GM13977 (cell line): ENCODE results near the gene INPP4B.

Experiments used
- DNase-seq: peaks from one replicate; pipeline ENCODE4 v3.0.0; 2012; ENCODE audit warnings: low spot score
- in situ Hi-C: fragments of 300-500 bp; cut with MboI; formaldehyde crosslinking; loops from one replicate; pipeline ENCODE4 v1.12.0; 2022; ENCODE audit warnings: low sequenced_read_pairs, low pct_unique_long_range_greater_than_20kb, mixed read lengths, inconsistent platforms; ENCODE audit not compliant: unreplicated experiment
- TF ChIP-seq, protein P1 (sequence below): IDR thresholded peaks from 2 replicates; pipeline ENCODE4 v1.5.1; 2012; ENCODE audit warnings: mild to moderate bottlenecking, control low read depth; ENCODE audit not compliant: insufficient read depth; ENCODE audit errors: extremely low read depth, missing control alignments

Gene INPP4B

DNA sequence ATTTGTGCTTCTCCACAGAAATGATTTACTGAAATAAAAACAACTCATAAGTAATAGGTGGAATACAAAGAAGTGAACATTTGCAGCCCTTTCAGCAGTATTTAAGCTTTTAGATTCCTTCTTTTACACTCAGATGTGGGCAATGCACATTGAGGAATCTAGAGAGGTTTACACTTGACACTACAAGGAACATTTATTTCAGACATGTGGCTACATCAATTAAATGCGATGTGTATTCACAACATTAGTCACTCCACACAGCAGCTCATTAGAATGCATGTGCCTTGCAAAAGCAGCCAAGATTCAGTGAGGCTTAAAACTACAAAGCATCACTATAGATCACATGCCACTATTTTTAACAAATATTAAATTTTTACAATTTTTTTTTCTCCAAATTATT is 480.7 kb downstream of the INPP4B start:
- no peak for DNase-seq
- TF ChIP-seq, protein P1, sequence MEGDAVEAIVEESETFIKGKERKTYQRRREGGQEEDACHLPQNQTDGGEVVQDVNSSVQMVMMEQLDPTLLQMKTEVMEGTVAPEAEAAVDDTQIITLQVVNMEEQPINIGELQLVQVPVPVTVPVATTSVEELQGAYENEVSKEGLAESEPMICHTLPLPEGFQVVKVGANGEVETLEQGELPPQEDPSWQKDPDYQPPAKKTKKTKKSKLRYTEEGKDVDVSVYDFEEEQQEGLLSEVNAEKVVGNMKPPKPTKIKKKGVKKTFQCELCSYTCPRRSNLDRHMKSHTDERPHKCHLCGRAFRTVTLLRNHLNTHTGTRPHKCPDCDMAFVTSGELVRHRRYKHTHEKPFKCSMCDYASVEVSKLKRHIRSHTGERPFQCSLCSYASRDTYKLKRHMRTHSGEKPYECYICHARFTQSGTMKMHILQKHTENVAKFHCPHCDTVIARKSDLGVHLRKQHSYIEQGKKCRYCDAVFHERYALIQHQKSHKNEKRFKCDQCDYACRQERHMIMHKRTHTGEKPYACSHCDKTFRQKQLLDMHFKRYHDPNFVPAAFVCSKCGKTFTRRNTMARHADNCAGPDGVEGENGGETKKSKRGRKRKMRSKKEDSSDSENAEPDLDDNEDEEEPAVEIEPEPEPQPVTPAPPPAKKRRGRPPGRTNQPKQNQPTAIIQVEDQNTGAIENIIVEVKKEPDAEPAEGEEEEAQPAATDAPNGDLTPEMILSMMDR, result no peak
- in situ Hi-C loops, result no loop called here

DNA sequence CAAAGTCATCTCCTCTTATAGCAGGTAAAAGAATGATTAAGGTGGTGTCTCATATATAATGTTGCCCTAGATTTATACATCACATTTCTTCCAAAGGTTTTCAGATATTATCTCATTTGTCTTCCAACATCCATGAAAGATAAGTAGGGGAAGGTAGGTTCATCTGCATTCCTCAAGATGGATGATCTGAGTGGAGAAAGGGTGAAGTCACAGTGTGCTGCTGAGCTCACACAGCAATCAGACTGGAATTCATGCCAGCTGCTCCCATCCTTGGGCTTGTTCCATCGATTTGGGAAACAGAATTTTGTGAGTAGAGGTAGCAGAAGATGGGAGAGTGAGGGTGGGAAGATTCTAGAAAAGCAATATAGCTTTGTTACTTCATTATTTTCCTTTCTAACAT is 482.4 kb downstream of the INPP4B start:
- TF ChIP-seq, protein P1, result no peak
- in situ Hi-C loops, result no loop called here

DNA sequence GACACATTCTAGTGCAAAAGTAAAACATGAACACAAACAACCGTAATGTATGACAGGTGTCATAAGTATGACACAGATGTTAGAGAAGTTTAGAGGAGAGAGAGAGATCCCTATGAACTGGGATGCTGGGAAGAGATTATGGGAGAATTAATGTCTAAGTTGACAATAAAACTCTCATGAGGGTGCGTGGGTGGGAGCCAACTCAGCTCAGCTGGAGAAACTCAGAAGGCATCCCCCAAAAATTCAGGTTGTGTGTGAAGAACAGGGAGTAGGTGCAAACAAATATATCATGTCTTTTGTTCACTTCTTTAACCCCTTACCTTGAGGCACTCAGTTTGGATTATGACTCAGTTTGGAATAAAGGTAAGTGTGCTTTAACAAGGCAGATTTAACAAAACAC is 484.1 kb downstream of the INPP4B start:
- TF ChIP-seq, protein P1, result no peak
- DNase-seq, result no peak
- in situ Hi-C loops, result no loop called here

More for the DNA sequence above, 482.4 kb downstream of the INPP4B start:
- no peak for DNase-seq

DNA sequence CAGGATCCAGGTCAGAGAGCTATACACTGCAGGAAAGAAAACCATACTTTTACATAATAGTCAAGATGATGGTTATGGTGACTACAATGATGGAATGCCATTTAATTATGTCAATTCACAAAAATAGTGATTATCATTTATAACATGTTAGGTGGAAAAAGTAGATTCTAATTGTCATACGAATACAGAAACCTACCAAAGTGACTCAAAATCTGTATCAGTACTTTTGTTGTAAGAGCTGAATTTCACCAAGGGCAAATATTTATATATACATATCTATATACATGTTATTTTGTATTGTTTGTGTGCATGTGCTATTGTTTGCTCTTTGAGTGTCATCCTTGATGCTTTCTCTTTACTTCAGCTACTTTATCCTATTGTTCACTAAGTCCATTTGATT is 485.4 kb downstream of the INPP4B start:
- no peak for DNase-seq
- TF ChIP-seq, protein P1, result no peak
- in situ Hi-C loops, result no loop called here

DNA sequence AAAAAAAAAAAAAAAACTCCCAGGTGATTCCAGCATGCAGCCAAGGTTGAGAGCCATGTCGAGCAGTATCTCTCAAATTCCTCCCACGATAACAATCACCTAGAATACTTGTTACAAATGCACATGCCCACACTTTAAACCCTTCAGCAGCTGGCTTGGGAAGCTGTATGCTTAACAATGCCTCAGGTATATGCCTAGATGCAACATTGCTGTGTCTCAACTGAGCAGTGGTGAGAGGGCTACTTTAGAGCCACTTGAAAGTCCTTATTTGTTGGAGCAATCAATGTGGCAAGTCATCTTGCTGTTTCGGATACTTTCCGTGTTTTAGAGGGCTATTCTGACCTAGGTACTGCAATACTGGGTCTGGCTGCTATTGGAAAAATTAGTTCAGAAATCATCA is 487.4 kb downstream of the INPP4B start:
- TF ChIP-seq, protein P1, result no peak
- DNase-seq, result no peak
- in situ Hi-C loops, result no loop called here

DNA sequence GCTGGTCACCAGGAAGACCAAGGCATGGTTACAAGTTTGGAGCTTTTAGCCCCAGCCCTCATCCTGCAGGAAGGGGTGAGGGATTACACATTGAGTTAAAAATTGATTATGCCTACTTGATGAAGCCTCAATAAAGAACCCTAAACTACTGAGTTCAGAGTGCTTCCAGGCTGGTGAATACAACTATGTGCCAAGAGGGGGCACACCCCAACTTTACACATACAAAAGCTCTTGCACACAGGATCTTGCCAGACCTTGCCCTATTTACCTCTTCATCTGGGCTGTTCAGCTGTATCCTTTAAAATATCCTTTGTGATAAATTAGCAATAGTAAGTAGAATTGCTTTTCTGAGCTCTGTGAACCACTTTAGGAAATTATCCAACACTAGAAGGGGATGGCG is 489.3 kb downstream of the INPP4B start:
- in situ Hi-C loops, result no loop called here
- DNase-seq, result no peak
- TF ChIP-seq, protein P1, result no peak
